Epithelial cell of proximal tubule (primary cell): ENCODE measurements around the gene NOL9. TPM values are rescaled to one million over a fixed set of nuclear protein-coding genes. Genes with fewer than 3 reads are reported as not detected.

Experiments used
- DNase-seq: peaks from one replicate; pipeline ENCODE4 v3.0.0-alpha.2; 2011; ENCODE audit warnings: low read depth
- H3K4me3 ChIP-seq: 2 replicates; pipeline ENCODE4 v1.5.1; 2011; ENCODE audit warnings: low read depth, mild to moderate bottlenecking, low read length
- CTCF ChIP-seq: conservative IDR thresholded peaks from 2 replicates; pipeline ENCODE4 v1.5.1; 2012; ENCODE audit warnings: low read depth, mild to moderate bottlenecking, low read length
- total RNA-seq: library from RNA; depleted of rRNA; stranded (reverse); fragments of >200 nt; gene quantifications from 2 replicates; pipeline ENCODE4 v1.2.3, GENCODE V29; 2015

Gene NOL9
- total RNA-seq, 1 donor from 2014 or later = 18.5 TPM

GRCh38 chr1:6534248-6534822 lies 20.0 kb downstream of the NOL9 start:
- DNase-seq = no peak
- TF ChIP-seq CTCF = no peak
- H3K4me3 ChIP-seq = no peak overlapping the region

- no peak for TF ChIP-seq CTCF
- H3K4me3 ChIP-seq = no peak overlapping the region
- DNase-seq = no peak
Measured at GRCh38 chr1:6531996-6532395, 22.3 kb downstream of the NOL9 start.

- no peak for TF ChIP-seq CTCF
- H3K4me3 ChIP-seq = no peak overlapping the region
- DNase-seq = no peak
Measured at GRCh38 chr1:6530504-6531160, 23.7 kb downstream of the NOL9 start.

- no peak for TF ChIP-seq CTCF
- H3K4me3 ChIP-seq = no peak overlapping the region
- DNase-seq = no peak
Measured at GRCh38 chr1:6528492-6528891, 25.8 kb downstream of the NOL9 start.

GRCh38 chr1:6526316-6526715 lies 28.0 kb downstream of the NOL9 start:
- no peak for DNase-seq
- no peak overlapping the region for H3K4me3 ChIP-seq
- no peak for TF ChIP-seq CTCF

GRCh38 chr1:6523566-6523965 lies 30.7 kb downstream of the NOL9 start:
- TF ChIP-seq CTCF = peak; percentile 80
- DNase-seq = no peak
- H3K4me3 ChIP-seq = no peak overlapping the region

- DNase-seq = no peak
- no peak for TF ChIP-seq CTCF
- H3K4me3 ChIP-seq = no peak overlapping the region
Measured at GRCh38 chr1:6521536-6521935, 32.8 kb downstream of the NOL9 start.
